Muscle of back (tissue), 11 donors: ENCODE results near the gene GABRG3. TPM values are rescaled to one million over a fixed set of nuclear protein-coding genes. Genes with fewer than 3 reads are reported as not detected.

Source experiments
- DNase-seq, 3 donors: peaks; one replicate each; pipeline versions ENCODE4 v3.0.0 to v3.0.0-alpha.2; 2013
- polyA plus RNA-seq, 10 donors: library from polyadenylated mRNA; unstranded; fragments of 120-200 nt; gene quantifications; one replicate each; pipeline ENCODE4 v1.2.1, GENCODE V29; 2013; ENCODE audit not compliant: insufficient read length in 10 of 10

GABRG3 gene
- polyA plus RNA-seq, 10 donors = 0.09 to 0.56 (median 0.37) TPM

DNA sequence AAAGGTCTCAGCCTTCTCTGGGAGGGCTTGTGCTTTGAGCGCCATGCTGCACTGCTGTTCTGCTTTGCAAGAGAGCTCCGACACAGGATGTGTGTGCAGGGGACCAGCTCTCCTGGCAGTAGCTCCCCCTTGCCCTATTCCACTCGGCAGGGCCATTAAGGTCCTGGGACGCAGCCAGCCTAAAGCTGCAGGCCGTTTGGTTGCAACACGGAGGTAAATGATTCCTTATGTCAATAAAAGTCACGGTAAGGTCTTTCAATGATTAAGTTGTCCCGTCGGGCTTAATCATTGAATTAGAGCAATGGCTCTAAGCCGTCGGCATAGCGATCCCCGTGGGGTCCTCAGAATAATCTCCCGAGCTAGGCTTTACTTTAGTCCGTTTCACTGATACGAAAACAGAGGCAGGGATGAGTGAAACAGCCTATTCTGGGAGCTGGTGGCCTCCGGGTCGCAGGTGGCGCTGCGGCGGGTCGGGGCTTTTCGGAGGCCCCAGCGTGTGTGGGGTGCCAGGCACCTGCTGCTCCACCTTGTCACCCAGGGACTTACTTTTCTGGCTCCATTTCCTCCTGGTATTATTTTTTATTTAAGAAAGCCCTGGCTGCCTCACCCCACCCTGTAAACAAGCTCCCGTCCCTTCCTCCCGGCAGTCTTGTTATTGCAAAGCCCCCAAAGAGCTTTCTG lies 603.0 kb downstream of the GABRG3 start:
- DNase-seq = no peak

DNA sequence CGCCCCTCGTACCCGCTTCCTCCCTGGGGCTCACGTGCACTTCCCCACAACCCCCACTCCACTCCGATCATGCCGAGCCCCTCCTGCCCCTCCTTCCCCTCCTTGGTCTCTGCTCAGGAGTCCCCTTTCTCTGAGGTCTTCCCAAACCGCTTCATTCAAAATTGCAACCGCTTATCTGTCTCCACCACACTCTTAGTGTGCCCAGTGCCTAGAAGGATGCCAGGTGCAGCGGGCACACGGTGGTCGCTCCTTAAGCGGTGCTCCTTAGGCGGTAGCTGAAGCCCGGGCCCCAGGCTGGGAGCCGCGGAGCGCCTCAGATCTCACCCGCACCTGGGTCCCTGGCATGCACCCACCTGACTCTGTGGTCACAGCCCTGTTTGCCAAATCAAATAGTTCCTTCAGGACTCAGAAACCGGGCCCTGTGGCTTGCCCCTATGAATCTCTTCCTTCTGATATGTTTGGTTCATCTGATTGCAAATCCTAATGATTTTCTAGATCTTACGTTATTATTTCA lies 603.6 kb downstream of the GABRG3 start:
- DNase-seq = no peak

DNA sequence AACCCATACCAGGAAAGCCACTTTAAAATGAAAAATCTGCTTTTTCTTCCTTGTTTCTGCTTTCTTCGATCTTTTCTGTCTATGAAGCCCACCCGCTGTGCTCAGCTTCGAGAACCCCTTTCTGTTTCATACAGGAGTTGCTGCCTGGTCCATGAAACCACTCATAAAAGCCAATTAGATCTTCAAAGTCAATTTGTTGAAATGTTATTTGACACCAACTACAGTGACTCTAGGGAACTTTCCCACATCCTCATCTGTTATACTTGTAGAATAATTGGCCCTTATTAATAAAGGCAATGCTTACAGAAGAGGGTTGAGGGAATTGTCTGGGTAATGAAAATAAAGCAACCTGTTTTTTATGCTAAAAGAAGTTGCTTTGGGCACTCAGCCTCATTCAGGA lies 604.5 kb downstream of the GABRG3 start:
- no peak for DNase-seq

DNA sequence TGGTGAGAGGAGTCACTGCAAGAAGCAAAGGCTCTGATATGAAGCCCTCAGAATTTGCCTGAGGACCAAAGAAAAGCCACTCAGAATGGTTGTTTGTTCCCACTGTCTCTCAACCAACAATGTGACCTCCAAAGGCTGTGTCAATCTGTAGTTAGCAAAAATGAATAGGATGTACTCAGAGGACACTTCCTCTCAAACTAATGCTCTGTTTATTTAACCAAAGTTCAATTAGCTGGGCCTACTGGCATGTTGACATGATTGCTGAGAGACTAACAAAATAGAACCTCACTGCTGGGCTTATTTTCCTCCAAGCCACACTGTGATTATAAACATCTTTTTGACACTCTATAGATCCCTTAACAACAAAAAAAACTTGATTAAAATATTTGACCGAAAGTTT lies 605.6 kb downstream of the GABRG3 start:
- no peak for DNase-seq

DNA sequence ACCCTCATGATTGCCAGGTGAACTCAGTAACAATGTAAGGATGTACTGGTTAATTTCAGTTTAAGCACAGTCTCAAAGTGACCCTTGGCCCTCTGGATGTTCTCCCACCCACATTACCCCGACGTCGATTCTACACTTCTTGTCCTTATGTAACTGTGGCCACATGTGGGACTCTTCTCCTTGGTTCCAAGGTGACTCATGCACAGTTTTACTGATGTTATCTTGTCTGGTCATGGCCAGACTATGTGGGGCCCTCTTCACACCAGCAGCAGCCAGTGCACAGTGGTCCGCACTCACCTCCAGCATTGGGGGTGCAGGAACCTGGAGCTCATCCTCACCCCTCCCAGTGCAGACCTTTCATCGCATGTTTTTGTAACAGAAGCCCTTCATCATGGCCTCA lies 608.8 kb downstream of the GABRG3 start:
- DNase-seq = no peak

DNA sequence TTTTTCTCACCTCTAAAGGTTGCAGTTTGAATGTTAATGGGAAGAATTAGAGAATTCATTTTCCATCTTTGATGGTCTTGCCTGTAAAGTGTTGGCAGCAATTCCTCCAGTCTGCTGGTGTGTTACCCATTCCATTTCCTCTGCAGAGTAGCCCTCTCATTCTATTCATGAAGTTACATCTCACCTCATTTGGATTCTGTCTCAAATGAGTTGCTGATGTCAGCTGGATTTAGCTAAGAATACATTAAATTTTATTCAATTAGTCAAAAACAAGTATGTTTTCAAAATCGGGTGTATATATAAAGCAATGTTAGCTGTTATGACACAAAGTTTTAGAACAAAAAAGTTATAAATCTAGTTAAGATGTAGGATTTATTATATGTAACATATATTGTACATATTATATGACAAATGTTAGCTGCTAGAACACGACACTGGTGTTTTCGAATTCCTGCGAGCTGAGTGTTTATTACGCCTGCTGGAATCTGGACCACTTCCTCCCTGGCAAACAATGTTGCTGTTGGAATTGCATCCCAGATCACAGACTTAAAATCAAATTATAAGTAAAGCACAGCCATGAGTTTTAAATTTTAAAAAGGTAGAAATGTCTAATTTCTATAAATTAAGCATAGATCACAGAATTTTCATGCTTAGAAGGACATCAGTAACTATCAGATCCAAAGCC lies 611.9 kb downstream of the GABRG3 start:
- DNase-seq = peak; percentile 10 to 54 (median 51)

DNA sequence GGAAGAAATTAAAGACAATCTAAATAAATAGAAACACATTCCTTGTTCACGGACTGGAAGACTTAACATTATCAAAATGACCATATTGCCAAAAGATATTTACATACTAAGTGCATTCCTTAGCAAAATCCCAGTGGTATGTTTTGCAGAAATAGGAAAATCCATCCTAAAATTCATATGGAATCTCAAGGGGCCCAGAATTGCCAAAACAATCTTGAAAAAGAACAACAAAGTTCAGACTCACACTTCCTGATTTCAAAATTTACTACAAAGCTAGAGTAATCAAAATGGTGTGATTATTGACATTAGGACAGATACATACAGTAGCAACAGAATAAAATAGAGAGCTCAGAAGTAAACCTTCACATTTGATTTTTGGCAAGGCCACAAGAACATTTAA lies 612.7 kb downstream of the GABRG3 start:
- DNase-seq = peak in 2 of 3 donors; percentile 9 to 61

DNA sequence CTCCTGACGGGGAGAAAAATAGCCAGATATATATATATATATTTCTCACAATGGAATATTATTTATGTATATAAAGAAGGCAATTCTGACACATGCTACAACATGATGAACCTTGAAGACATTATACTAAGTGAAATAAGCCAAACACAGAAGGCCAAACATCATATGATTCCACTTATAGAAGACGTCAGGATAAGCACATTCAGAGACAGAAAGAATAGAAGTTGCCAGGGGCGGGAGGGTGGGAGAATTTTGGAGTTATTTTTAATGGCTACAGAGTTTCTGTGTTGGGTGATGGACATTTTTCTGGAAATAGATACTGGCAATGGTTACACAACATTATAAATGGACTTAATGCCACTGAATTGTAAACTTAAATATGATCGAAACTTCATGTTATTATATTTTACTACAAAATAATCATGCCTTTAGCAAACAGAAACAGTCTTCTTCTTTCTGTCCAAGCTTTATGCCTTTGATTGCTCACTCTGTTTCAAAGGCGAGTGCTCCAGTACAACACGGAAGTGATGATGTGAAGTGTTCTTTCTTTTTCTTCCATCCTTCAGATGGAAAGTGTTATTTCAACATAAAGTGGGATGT lies 614.2 kb downstream of the GABRG3 start:
- DNase-seq = peak in 1 of 3 donors; percentile 26

DNA sequence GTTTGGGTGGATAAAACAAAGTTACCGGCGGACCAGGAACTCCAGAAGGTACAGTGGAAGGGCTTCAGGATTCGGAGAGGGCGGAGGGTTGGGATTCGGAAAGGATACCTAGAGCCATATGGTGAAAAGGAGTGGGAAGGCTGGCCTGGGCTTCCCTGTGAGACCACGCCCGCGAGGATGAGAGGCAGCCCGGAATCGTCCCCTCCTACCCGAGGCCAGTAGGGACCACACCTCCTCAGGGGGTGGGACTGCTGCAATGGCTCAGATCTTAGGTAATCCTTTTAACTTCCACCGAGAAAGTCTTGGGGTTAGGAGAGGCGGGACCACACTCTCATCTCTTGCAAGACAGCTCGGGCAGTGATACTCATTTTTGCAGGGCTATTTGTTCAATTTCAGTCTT lies 616.8 kb downstream of the GABRG3 start:
- no peak for DNase-seq

DNA sequence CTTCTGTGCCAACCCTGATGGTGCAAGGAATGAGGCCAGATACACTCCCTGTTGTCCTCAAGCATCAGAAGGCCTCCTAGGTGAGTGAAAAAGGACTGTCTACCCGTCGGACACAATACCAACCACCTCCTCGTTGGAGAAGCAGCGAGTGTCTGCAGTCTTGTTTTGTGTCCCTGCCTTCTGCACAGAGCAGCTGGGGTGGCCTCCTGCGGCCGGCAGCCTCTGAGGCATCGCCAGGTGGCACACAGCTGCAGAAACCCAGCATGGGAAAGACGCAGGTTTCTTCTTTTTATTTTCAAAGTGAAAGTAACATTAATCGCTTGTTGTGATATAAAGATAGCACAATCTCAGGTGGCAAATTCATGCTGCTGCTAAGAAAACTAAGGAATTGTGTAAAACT lies 618.3 kb downstream of the GABRG3 start:
- DNase-seq = no peak

DNA sequence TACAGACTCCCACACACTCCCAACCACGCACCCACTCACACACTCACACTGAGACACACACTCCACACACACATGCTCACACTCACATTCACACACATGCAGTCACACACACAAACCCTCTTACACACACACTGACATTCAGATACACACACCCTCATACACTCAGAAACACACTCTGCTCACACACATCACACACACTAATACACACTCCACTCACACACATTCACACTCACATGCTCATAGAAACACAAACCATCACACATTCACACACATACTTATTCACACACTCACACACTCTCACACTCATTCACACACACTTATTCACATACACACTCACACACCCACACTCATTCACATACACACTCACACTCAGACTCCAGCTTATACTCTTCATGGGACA lies 618.8 kb downstream of the GABRG3 start:
- DNase-seq = no peak

Other genes with a start within 250 kb of the GABRG3 start
- gene GABRB3, start 198.1 kb upstream of the GABRG3 start, polyA plus RNA-seq = 1 to 10 TPM; 1.8 to 3.8 (median 2.5) TPM
- gene GABRA5, start 104.1 kb upstream of the GABRG3 start, polyA plus RNA-seq = under 1 TPM; 0.14 to 0.68 (median 0.31) TPM